ENCODE data around the gene ADARB1. TPM values are rescaled to one million over a fixed set of nuclear protein-coding genes. Genes with fewer than 3 reads are reported as not detected.
A peak's percentile ranks its signal among the peaks of the same experiment; 100 is the strongest.

ADARB1 gene
- total and polyA plus RNA-seq, 2 donors (not counting 1 experiment from before 2014, with no cell fraction given), result 17.1 to 33.3 TPM

- Mint-ChIP-seq H3K27ac (no peak overlapping the region), H3K27me3 (no peaks in the 10 kb centered on the region), H3K9me3 (ENCODE audit: insufficient read depth) (no peaks in the 10 kb centered on the region), H3K4me1 (peaks cover 71% of the 10 kb centered on the region), H3K4me3 (no peak overlapping the region)
- Histone ChIP-seq H3K4me1 (ENCODE audit: control insufficient read depth in 2 of 2, insufficient read depth in 2 of 2, low read length in 2 of 2) (peaks cover 65 to 66% of the 10 kb centered on the region in 2 donors), H4K20me1 (ENCODE audit: control insufficient read depth, insufficient read depth, low read length, poor library complexity, severe bottlenecking) (peaks cover 20% of the 10 kb centered on the region), H3K9ac (ENCODE audit: low read length) (no peak overlapping the region), H3K9me3 (ENCODE audit: control extremely low read depth in 1 of 3, control insufficient read depth in 2 of 3, insufficient read depth in 1 of 3, low read length in 2 of 3) (no peaks in the 10 kb centered on the region), H3K79me2 (ENCODE audit: control insufficient read depth, insufficient read depth, low read length) (peaks cover 76% of the 10 kb centered on the region), H3K4me3 (ENCODE audit: control extremely low read depth in 1 of 5, extremely low read depth in 1 of 5, insufficient read depth in 1 of 5, low read depth in 2 of 5, low read length in 4 of 5) (no peak overlapping the region), H2AFZ (ENCODE audit: insufficient read depth, low read depth, low read length, poor library complexity, severe bottlenecking) (no peak overlapping the region), H3K27me3 (replicated peaks in 1 of 4; ENCODE audit: control extremely low read depth in 1 of 4, control insufficient read depth in 3 of 4, insufficient read depth in 4 of 4, low read length in 3 of 4) (no peaks in the 10 kb centered on the region), H3K36me3 (replicated peaks in 1 of 2; ENCODE audit: control extremely low read depth in 1 of 2, control insufficient read depth in 1 of 2, extremely low read depth in 1 of 2, insufficient read depth in 2 of 2, low read length in 1 of 2) (peaks cover 0 to 7% of the 10 kb centered on the region in 2 experiments), H3K27ac (ENCODE audit: low read length in 2 of 2) (no peak overlapping the region), H3K4me2 (replicated peaks; ENCODE audit: low read depth, low read length, poor library complexity, severe bottlenecking) (no peak overlapping the region)
- DNase-seq, result no peak
- WGBS (ENCODE audit: insufficient coverage), result 98% methylated on average over 17 of the region's 19 CpGs
- TF ChIP-seq, protein P1, sequence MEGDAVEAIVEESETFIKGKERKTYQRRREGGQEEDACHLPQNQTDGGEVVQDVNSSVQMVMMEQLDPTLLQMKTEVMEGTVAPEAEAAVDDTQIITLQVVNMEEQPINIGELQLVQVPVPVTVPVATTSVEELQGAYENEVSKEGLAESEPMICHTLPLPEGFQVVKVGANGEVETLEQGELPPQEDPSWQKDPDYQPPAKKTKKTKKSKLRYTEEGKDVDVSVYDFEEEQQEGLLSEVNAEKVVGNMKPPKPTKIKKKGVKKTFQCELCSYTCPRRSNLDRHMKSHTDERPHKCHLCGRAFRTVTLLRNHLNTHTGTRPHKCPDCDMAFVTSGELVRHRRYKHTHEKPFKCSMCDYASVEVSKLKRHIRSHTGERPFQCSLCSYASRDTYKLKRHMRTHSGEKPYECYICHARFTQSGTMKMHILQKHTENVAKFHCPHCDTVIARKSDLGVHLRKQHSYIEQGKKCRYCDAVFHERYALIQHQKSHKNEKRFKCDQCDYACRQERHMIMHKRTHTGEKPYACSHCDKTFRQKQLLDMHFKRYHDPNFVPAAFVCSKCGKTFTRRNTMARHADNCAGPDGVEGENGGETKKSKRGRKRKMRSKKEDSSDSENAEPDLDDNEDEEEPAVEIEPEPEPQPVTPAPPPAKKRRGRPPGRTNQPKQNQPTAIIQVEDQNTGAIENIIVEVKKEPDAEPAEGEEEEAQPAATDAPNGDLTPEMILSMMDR (IDR thresholded peaks at IDR 0.05), result no peak
- no peak for TF ChIP-seq EZH2 (IDR thresholded peaks at IDR 0.05; ENCODE audit: borderline replicate concordance, insufficient read depth, low read depth, low read length, poor library complexity, severe bottlenecking)
- intact Hi-C loops (cut with micrococcal nuclease), result loop anchor here (5.0 kb wide), 1 partner anchor 327 kb away; the partner anchor contains the start of gene UBE2G2
- POLR2A ChIA-PET, result interaction anchor here (0.8 to 1.4 kb wide), 2 partner anchors 19 to 181 kb away, joined by 3 to 5 read pairs; no protein-coding TSS in a partner anchor
- CTCF ChIA-PET, result interaction anchor here (0.6 to 10.0 kb wide), 25 partner anchors 10 to 486 kb away, joined by 3 to 423 read pairs (median 10); partner anchors contain the start of genes SLX9 and UBE2G2
- no peak for ATAC-seq (ENCODE audit: low read depth)
Observed at GRCh38 chr21:45129189-45129923, 55.0 kb downstream of the ADARB1 start.

DNA sequence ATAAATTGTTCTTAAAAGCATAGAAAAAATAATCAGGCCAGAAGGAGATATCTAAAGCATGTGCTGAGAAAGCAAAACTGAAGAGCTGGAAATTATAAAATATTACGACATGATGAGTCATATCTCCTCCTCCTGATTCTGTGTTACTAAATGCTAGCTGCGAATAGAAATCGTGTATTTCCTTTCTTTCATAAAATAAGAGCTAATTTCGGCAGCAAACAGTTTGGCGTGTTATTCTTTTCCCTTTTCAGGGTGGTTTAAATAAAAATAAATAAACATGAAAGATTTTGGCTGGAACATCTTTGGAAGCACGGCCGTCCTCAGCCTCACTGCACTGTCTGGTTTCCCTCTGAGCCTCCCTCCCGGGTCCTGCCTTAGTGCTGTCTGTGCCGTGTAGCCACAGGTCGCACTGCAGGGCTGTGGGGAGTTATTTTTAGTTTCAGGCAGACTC lies 56.0 kb downstream of the ADARB1 start:
- ChIA-PET POLR2A (no interaction called here), CTCF (interaction anchor here (1.1 to 10.0 kb wide), 13 partner anchors 8 to 330 kb away, joined by 3 to 423 read pairs (median 19); partner anchors contain the start of genes SLX9 and UBE2G2)
- peaks cover 55 to 57% of the 10 kb centered on the region in 2 donors for H3K4me1 ChIP-seq (ENCODE audit: control insufficient read depth in 2 of 2, insufficient read depth in 2 of 2, low read length in 2 of 2)
- peak overlapping the region; percentile 13 for H3K4me2 ChIP-seq (replicated peaks; ENCODE audit: low read depth, low read length, poor library complexity, severe bottlenecking)
- H3K36me3 ChIP-seq (replicated peaks in 1 of 2; ENCODE audit: control extremely low read depth in 1 of 2, control insufficient read depth in 1 of 2, extremely low read depth in 1 of 2, insufficient read depth in 2 of 2, low read length in 1 of 2), result peaks cover 0 to 15% of the 10 kb centered on the region in 2 experiments
- DNase-seq, result no peak
- H4K20me1 ChIP-seq (ENCODE audit: control insufficient read depth, insufficient read depth, low read length, poor library complexity, severe bottlenecking), result peaks cover 22% of the 10 kb centered on the region
- no peak overlapping the region for H2AFZ ChIP-seq (ENCODE audit: insufficient read depth, low read depth, low read length, poor library complexity, severe bottlenecking)
- no peak overlapping the region for H3K4me3 ChIP-seq (ENCODE audit: control extremely low read depth in 1 of 5, extremely low read depth in 1 of 5, insufficient read depth in 1 of 5, low read depth in 2 of 5, low read length in 4 of 5)
- intact Hi-C loops (cut with micrococcal nuclease), result no loop called here
- Mint-ChIP-seq H3K9me3 (ENCODE audit: insufficient read depth) (no peaks in the 10 kb centered on the region), H3K27me3 (no peaks in the 10 kb centered on the region), H3K4me1 (peaks cover 62% of the 10 kb centered on the region), H3K4me3 (no peak overlapping the region), H3K27ac (no peak overlapping the region)
- TF ChIP-seq EZH2 (IDR thresholded peaks at IDR 0.05; ENCODE audit: borderline replicate concordance, insufficient read depth, low read depth, low read length, poor library complexity, severe bottlenecking), result no peak
- TF ChIP-seq, protein P1 (IDR thresholded peaks at IDR 0.05), result no peak
- no peak for ATAC-seq (ENCODE audit: low read depth)
- H3K27me3 ChIP-seq (replicated peaks in 1 of 4; ENCODE audit: control extremely low read depth in 1 of 4, control insufficient read depth in 3 of 4, insufficient read depth in 4 of 4, low read length in 3 of 4), result no peaks in the 10 kb centered on the region
- no peaks in the 10 kb centered on the region for H3K9me3 ChIP-seq (ENCODE audit: control extremely low read depth in 1 of 3, control insufficient read depth in 2 of 3, insufficient read depth in 1 of 3, low read length in 2 of 3)
- no peak overlapping the region for H3K9ac ChIP-seq (ENCODE audit: low read length)
- peaks cover 80% of the 10 kb centered on the region for H3K79me2 ChIP-seq (ENCODE audit: control insufficient read depth, insufficient read depth, low read length)
- no peak overlapping the region for H3K27ac ChIP-seq (ENCODE audit: low read length in 2 of 2)
- WGBS (ENCODE audit: insufficient coverage), result 10% methylated on average over 5 of the region's 10 CpGs

Data from B cell (primary cell).